GM10847 (cell line): ENCODE data around the gene NFRKB.

ENCODE experiments used
- POLR2A ChIP-seq: IDR thresholded peaks from 2 replicates; pipeline ENCODE4 v1.6.1; 2011; ENCODE audit not compliant: insufficient read length; ENCODE audit errors: extremely low read depth

NFRKB gene

GRCh38 chr11:129895126-129896041 is at the start of gene NFRKB:
Gene NFRKB, minus strand, starts transcription at chr11:129895578. Its CDS starts 2,729 bp downstream, at chr11:129892849.
- peak; percentile 74 for TF ChIP-seq POLR2A

DNA sequence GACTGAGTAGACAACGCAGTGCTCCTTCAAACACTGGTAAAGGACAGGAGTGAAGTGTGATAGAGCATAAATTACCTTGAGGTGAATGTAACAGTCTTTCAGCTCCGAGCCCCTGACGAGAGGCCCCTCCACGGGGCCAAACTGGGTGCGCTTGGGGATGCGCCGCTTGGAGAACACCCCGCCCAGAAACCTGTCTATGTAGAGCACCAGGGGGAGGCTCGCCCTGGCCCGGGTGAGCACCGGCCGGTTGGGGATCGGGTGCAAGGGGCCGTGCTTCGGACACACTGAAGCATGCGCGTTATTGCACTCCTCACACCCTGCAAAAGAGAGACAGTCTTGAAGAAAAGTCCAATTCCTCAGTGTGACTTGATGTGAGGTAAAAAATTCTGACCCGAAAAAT is 49.3 kb upstream of the NFRKB start:
- no peak for TF ChIP-seq POLR2A

DNA sequence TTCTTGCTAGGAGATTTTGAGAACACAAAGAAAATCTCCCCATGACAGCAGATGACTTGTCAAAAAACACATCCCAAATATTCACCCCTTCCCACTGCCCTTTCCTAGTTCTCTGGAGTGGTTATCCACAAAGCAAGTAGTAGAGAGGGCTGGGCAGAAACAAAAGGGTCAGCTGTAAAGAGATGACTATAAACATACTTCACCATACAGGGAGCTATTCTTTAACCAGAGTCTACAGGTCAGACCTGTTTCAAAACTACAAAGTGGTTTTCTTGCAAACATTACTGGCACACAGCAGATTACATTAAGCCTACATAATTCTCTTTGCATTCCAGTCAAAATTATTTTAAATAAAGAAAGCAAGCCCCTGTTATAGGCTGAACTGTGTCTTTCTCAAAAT is 47.7 kb upstream of the NFRKB start:
- TF ChIP-seq POLR2A, result no peak

DNA sequence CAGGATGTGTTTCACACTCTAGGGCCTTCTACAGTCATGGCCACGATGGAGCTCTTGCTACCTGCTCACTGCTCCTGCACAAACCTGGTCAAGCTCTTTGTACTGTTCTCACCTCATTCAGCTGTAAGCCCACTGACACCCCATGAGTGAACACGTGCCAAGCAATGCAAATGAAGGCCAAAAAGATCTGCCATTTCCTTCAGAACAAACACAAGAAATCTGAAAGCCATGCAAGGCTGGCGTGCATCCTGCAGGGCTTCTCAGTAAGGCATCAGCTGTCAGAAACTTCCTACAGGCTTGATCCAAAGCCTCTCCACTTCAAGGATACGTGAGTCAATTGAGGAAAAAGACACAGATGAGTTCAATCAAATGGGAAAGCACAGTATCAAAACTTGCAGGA is 44.1 kb upstream of the NFRKB start:
- TF ChIP-seq POLR2A, result no peak

GRCh38 chr11:129938764-129939163 is 43.4 kb upstream of the NFRKB start:
- no peak for TF ChIP-seq POLR2A

GRCh38 chr11:129937592-129938238 is 42.3 kb upstream of the NFRKB start:
- no peak for TF ChIP-seq POLR2A

GRCh38 chr11:129935723-129936122 is 40.3 kb upstream of the NFRKB start:
- no peak for TF ChIP-seq POLR2A

DNA sequence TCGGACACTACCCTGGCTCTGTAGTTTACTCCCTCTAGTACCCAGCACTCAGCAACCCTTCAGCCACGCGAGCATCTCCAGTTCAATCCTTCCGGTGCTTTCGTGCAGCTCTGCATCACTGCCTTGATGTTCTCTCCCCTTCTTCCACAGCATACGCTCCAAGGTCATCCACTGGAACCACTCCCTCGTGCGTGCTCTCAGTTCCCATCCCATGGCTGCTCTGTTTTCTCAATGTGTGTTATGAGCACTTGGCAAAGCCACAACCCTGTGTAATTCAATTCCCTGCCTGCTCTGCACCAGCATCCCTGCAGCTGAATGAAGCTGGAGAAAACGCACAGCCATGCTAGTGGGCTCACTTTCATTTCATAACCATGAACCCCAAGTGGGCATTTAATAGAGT is 38.5 kb upstream of the NFRKB start:
- TF ChIP-seq POLR2A, result no peak

GRCh38 chr11:129933262-129933661 is 37.9 kb upstream of the NFRKB start:
- TF ChIP-seq POLR2A, result no peak

GRCh38 chr11:129932381-129933067 is 37.1 kb upstream of the NFRKB start:
- TF ChIP-seq POLR2A, result no peak

- TF ChIP-seq POLR2A, result no peak
Observed at GRCh38 chr11:129930743-129931142, 35.4 kb upstream of the NFRKB start.

GRCh38 chr11:129930296-129930695 is 34.9 kb upstream of the NFRKB start:
- TF ChIP-seq POLR2A, result no peak

DNA sequence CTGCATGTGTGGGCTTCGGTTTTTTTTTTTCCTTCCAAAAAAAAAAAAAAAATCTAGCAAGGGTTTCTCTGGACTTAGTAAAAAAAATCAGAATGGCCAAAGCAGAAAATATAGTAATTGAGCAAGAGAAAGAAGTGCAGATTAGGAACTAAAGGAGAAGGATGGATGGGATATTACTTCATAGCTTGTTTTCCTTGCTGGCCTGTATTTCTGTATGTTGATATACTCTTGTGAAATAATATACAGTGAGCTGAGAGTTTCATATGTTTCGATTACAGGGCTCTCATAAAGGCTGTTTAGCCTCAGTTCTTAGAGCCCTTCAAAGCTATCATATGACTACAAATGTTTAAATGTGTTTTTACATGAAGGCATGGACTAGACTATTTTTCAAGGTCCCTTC is 34.3 kb upstream of the NFRKB start:
- no peak for TF ChIP-seq POLR2A

DNA sequence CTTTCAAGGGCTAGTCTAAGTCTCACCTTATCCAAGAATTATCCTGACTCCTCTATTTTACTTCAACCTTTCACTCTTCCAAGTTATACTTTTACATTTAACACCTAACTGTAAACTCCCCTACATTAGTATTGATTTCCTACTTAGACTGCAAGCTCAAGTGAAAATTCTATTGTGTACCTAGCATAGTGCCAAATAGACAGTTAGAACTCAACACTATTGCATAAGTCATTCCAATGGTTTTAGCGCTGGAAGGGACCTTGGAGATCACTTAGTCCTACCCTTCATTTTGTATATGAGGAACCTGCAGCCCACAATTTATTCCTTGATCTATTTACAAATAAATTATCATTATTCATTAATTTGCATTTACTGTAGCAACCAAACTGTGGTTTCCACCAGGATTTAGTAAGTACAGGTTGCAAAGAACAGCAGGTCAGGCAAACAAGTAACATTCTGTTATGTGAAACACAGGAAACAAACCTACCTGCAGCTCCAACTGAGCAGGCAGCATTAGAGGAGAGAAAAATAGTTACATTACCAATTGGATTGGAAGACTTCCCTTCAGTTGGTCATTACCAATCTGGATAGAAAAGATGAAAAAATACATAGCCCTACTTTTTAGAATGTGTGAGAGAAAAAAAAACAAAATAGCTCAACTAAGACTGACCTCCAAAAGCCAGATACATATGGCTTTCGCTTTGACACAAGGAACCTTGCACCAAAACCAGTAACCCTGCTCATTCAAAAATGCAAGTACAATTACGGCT is 33.7 kb upstream of the NFRKB start:
- TF ChIP-seq POLR2A, result no peak

- TF ChIP-seq POLR2A, result no peak
Observed at GRCh38 chr11:129922674-129923073, 27.3 kb upstream of the NFRKB start.

- no peak for TF ChIP-seq POLR2A
Observed at GRCh38 chr11:129918361-129918760, 23.0 kb upstream of the NFRKB start.

GRCh38 chr11:129917231-129917630 is 21.9 kb upstream of the NFRKB start:
- TF ChIP-seq POLR2A, result no peak
